Naive B cell (primary cell): ENCODE data around the gene ZNRD2. TPM values are rescaled to one million over a fixed set of nuclear protein-coding genes. Genes with fewer than 3 reads are reported as not detected.

Experiments
- ATAC-seq, 2 donors: fragments of 150-1000 bp; cut with Tn5 transposase; 2 replicates each; pipeline ENCODE4 v1.10.0; 2021; ENCODE audit warnings: low read depth in 2 of 2, mild to moderate bottlenecking in 2 of 2, moderate library complexity in 2 of 2
- DNase-seq: peaks from one replicate; pipeline ENCODE4 v3.0.0; 2022
- H3K27ac Mint-ChIP-seq, 6 donors: one replicate each; pipeline ENCODE4 v1.8.0; 2020 to 2022; ENCODE audit warnings: mild to moderate bottlenecking in 6 of 6, mixed read lengths in 6 of 6, moderate library complexity in 5 of 6, inconsistent platforms in 2 of 6
- H3K27me3 Mint-ChIP-seq, 3 donors: one replicate each; pipeline ENCODE4 v1.8.0; 2021 to 2022; ENCODE audit warnings: mixed read lengths in 3 of 3, mild to moderate bottlenecking in 1 of 3
- H3K36me3 Mint-ChIP-seq, 2 donors: one replicate each; pipeline ENCODE4 v1.8.0; 2020 to 2022; ENCODE audit warnings: mixed read lengths in 2 of 2, inconsistent platforms in 1 of 2, mild to moderate bottlenecking in 1 of 2
- H3K4me1 Mint-ChIP-seq, 3 donors: one replicate each; pipeline ENCODE4 v1.8.0; 2020 to 2022; ENCODE audit warnings: mixed read lengths in 3 of 3, inconsistent platforms in 1 of 3, mild to moderate bottlenecking in 1 of 3, moderate library complexity in 1 of 3
- H3K4me3 Mint-ChIP-seq, 8 donors: one replicate each; pipeline ENCODE4 v1.8.0; 2020 to 2022; ENCODE audit warnings: mild to moderate bottlenecking in 8 of 8, mixed read lengths in 8 of 8, moderate library complexity in 8 of 8, inconsistent platforms in 2 of 8
- H3K9me3 Mint-ChIP-seq, 7 donors: one replicate each; pipeline ENCODE4 v1.8.0; 2020 to 2022; ENCODE audit warnings: mixed read lengths in 7 of 7, mild to moderate bottlenecking in 5 of 7, inconsistent platforms in 2 of 7, moderate library complexity in 1 of 7
- polyA plus RNA-seq, 6 donors: library from polyadenylated mRNA; unstranded; fragments of 300-500 nt; fragmentation: Illumina TruSeq; gene quantifications; one replicate each; pipeline ENCODE4 v1.2.3, GENCODE V29; 2021; ENCODE audit warnings: low read depth in 6 of 6

Gene ZNRD2
- polyA plus RNA-seq, 6 donors from 2014 or later = 56.9 to 74.5 (median 69.8) TPM

DNA sequence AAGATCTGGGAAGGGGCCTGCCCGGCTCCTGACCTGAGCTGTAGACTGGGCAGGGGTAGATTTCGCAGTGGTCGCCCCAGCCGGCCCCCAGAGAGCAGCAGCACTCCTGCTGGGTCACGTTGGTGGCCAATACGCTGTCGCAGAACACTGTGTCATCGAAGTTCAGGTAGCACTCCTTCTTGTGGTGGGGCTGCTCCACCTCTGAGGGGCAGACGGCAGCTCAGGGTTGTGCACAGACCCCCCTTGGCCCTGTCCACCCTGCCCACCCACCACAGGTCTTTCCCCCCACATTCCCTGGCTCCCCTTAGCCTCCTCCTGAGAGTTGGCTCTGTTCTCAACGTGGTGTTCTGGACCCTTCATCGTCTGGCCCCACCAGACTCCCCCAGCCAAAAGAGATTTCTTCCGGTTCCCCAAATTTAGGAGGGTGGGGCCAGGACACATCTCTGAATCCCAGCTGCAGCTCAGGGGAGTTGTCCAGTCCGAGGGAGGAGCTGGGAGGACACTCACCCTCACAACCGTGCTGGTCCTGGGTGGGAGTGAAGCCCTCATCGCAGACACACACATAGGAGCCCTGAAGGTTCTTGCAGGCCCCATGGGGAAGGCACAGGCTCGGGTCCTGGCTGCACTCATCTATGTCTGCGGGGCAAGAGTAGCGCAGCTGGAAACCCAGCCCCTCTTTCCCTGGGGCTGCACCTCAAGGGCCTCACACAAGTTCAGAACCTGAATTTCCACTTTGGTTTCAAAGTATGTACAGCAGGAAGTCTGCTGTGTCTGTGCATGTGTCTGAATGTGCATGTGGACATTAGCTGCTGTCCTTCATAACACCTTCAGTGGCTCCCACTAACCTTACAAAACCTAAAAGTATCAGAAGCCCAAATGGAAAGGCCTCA, 28.9 kb upstream of the ZNRD2 start:
- Mint-ChIP-seq H3K9me3 (no peaks in the 10 kb centered on the region), H3K4me1 (peaks cover 42 to 53% (median 53%) of the 10 kb centered on the region in 3 donors), H3K36me3 (no peaks in the 10 kb centered on the region), H3K4me3 (peak overlapping the region; percentile 79 to 95 (median 90)), H3K27ac (peak overlapping the region; percentile 91 to 99 (median 96)), H3K27me3 (no peaks in the 10 kb centered on the region)
- no peak for ATAC-seq
- DNase-seq = no peak

DNA sequence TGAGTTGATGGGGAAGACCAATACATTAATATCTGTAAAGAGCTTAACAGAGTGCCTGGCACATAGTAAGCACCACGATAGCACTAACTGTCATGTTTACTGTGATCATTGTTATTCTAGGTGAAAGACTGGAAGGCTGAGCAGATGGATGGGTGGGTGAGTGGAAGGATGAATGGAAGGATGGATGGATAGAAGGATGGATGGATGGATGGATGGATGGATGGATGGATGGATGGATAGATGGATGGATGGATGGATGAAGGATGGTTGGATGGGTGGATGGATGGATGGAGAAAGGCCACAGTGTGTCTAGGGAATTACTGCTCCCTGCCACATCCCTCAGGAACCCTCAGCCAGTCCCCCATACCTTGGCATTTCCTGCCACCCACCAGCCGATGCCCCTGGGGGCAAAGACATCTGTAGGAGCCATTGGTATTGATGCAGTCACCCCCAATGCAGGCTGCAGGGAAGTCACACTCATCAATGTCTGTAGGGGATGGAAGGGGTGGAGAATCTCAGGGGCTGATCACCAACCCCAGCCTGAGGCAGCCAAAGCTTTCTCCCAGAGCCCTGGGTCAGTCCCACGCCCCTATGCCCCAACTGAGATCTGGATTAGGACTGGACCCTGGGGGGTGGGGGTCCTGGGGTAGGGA, 27.4 kb upstream of the ZNRD2 start:
- H3K4me1 Mint-ChIP-seq = peaks cover 48 to 61% (median 58%) of the 10 kb centered on the region in 3 donors
- no peak for ATAC-seq
- no peaks in the 10 kb centered on the region for H3K27me3 Mint-ChIP-seq
- no peaks in the 10 kb centered on the region for H3K9me3 Mint-ChIP-seq
- H3K4me3 Mint-ChIP-seq = peak overlapping the region in 3 of 8 donors; percentile 46 to 92 (median 70)
- no peak for DNase-seq
- no peaks in the 10 kb centered on the region for H3K36me3 Mint-ChIP-seq
- peak overlapping the region; percentile 46 to 98 (median 87) for H3K27ac Mint-ChIP-seq

DNA sequence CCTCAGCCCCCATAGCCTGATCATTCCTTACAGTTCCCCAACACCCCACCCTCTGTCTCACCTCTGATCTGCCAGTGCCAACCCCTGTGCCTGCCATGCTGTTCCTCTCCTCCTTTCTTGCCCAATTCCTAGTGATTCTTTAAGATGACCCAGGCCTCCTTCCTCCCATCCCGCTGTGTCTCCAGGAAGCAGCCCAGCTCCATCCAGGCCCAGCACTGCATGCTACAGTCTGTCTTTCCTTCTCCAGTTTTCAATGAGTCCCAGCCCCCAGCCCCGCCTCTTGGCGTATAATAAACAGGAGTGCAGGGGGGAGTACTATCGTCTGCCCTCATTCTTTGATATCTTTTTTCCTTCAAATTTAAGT, 24.4 kb upstream of the ZNRD2 start:
- Mint-ChIP-seq H3K4me1 (peaks cover 62 to 77% (median 69%) of the 10 kb centered on the region in 3 donors), H3K27me3 (no peaks in the 10 kb centered on the region), H3K36me3 (no peaks in the 10 kb centered on the region), H3K9me3 (no peaks in the 10 kb centered on the region), H3K27ac (peak overlapping the region; percentile 97 to 99 (median 98)), H3K4me3 (peak overlapping the region; percentile 57 to 93 (median 82))
- DNase-seq = no peak
- peak in 1 of 2 donors; percentile 0 for ATAC-seq

DNA sequence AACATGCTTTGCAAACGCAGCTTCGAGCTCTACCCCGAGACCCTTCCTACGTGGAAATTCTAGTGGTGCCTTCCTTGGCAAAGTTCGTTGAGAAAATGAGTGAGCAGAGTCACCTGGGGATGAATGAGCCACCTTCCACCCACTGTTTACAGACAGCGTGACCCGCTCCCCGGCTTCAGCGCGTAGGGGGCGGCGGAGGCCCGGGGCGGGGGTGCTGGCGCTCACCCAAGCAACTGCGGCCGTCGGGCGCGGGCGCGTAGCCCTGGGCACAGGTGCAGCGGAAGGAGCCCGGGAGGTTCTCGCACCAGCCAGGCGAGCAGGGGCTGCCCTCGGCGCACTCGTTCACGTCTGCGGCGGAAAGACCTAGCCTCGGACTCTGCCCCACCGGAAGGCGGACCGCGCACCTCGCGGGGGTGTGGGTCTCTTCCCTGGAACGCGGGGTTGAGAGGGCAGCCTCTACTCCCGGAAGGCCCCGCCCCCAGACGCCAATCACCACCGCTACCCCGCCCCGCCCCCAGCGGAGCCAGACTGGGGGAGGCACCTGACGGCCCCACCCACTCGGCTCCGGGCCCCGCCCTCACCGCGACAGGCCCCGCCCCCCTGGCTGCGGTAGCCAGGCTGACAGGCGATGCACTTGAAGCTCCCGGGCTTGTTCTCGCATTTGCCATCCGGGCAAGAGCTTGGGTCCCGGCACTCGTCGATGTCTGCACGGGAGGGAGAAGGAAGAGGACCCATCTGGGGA, 23.9 kb upstream of the ZNRD2 start:
- peak; percentile 99 for DNase-seq

DNA sequence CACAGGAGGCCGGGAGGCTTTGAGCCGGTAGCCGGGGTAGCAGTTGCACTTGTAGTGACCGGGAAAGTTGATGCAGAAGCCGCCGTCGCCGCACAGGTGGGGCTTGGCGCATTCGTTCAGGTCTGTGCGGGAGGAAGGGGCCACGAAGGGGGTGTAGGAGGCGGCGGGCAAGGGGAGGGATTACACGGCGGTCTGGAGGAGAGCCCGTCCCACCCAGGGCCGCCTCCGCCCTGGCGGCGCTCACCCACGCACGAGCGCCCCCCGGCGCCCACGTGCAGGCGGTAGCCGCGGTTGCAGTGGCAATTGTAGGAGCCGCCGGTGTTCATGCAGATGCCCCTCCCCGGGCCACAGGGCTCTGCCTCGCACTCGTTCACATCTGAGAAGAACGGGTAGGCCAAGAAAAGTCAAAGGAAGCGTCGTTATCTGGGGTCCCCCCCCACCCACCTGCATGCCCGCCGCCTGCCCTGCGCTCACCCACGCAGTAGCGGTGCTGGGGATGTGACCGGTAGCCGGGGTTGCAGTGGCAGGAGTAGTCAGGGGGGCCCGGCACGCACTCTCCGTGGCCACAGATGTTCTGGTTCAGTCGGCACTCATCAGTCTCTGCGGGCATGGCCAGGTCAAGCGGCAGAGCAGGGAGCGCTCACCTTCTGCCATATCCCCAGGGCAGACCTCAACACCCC, 22.7 kb upstream of the ZNRD2 start:
- peak overlapping the region in 7 of 8 donors; percentile 51 to 93 (median 82) for H3K4me3 Mint-ChIP-seq
- DNase-seq = no peak

More for the DNA sequence above, 23.9 kb upstream of the ZNRD2 start:
- Mint-ChIP-seq H3K9me3 (no peaks in the 10 kb centered on the region), H3K4me1 (peaks cover 62 to 76% (median 69%) of the 10 kb centered on the region in 3 donors), H3K27ac (peak overlapping the region; percentile 97 to 99 (median 98)), H3K27me3 (no peaks in the 10 kb centered on the region), H3K4me3 (peak overlapping the region; percentile 57 to 93 (median 84)), H3K36me3 (no peaks in the 10 kb centered on the region)
- peak; percentile 87 to 92 for ATAC-seq

DNA sequence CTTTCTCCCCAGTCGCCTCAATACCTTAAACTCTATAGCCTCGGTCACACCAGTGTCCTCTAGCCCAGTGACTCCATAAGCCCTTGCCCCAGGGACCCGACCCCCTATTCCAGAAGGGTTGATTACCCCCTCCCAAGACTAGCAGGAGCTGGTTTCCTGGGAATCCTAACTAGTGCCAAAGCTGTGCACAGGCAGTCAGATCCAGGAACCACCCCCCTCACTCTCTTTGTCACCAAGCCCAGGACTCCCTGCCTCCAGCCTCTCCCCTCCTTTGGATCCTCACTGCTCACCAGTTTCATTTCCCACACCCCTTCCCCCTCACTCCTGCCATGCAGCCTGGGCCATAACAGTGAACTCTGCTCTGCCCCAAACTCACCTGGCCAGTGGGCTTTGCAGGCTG, 21.9 kb upstream of the ZNRD2 start:
- Mint-ChIP-seq H3K27ac (peak overlapping the region in 4 of 6 donors; percentile 60 to 97 (median 90)), H3K36me3 (no peaks in the 10 kb centered on the region), H3K9me3 (peaks cover 0 to 1% (median 0%) of the 10 kb centered on the region in 7 donors), H3K4me1 (peaks cover 69 to 71% (median 70%) of the 10 kb centered on the region in 3 donors), H3K27me3 (no peaks in the 10 kb centered on the region), H3K4me3 (peak overlapping the region; percentile 30 to 86 (median 71))
- DNase-seq = no peak
- ATAC-seq = no peak

More for the DNA sequence above, 22.7 kb upstream of the ZNRD2 start:
- Mint-ChIP-seq H3K9me3 (peaks cover 0 to 1% (median 0%) of the 10 kb centered on the region in 7 donors), H3K36me3 (no peaks in the 10 kb centered on the region), H3K27me3 (no peaks in the 10 kb centered on the region), H3K4me1 (peaks cover 67 to 76% (median 70%) of the 10 kb centered on the region in 3 donors), H3K27ac (peak overlapping the region in 4 of 6 donors; percentile 54 to 99 (median 92))
- no peak for ATAC-seq

DNA sequence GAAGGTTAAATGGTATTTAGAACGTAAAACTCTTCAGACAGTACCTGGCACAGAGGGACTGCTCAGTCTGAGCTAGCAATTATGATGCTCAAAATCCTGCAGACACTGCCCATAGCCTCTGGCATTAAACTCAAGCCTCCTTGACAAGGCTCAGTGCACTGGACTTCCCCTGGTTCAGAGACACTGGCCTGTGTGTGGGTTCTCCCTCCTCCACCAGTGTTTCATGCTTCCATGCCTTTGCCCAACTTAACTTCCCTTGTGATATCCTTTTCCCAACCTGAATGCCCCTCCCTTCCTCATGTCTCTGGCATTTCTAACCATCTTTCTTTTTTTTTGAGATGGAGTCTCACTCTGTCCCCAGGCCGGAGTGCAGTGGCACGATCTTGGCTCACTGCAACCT, 21.2 kb upstream of the ZNRD2 start:
- Mint-ChIP-seq H3K4me3 (peak overlapping the region in 6 of 8 donors; percentile 8 to 86 (median 74)), H3K4me1 (peaks cover 63 to 66% (median 65%) of the 10 kb centered on the region in 3 donors), H3K36me3 (no peaks in the 10 kb centered on the region), H3K27ac (peak overlapping the region in 3 of 6 donors; percentile 33 to 97 (median 82)), H3K27me3 (no peaks in the 10 kb centered on the region), H3K9me3 (peaks cover 0 to 1% (median 0%) of the 10 kb centered on the region in 7 donors)
- no peak for DNase-seq
- ATAC-seq = no peak

DNA sequence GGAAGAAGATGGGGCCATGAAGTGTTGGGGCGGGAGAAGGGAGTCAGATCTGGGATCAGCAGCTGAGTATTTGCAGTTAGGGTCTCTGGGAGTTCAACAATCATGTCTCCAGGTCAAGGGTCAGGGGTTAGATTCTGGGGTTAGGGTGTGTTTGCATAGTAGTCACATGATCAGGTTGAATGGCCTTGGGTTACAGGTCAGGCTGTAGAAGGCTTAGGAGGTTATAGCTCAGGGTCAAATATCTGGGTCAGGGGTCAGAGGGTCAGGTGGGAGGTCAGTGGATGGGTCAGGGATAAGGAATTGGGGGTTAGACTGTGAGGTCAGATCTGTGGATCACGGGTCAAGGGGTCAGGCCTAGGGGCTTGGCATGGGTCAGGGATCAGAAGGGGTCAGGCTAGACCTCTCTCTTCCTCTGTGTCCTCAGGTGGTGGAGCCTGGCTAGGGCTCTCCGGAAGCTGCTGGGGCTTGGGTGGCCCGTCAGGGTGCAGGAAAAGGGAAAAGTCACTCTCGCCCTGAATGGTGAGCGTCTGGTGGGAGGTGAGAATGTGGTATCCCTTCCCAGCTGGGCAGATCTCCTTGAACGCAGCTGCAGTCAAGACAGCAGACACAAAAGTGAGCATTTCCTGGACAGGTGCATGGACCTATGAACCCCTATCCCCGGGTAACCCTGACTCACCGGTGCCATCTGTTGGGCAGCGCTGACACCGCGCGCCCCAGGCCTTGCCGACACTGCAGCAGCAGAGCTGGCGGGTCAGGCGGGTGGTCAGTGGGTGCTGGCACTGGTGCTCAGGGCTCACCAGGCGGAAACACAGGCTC, 18.5 kb upstream of the ZNRD2 start:
- Mint-ChIP-seq H3K4me1 (peaks cover 57 to 63% (median 62%) of the 10 kb centered on the region in 3 donors), H3K9me3 (peaks cover 0 to 1% (median 0%) of the 10 kb centered on the region in 7 donors), H3K4me3 (peak overlapping the region; percentile 2 to 80 (median 62)), H3K27me3 (no peaks in the 10 kb centered on the region), H3K36me3 (no peaks in the 10 kb centered on the region), H3K27ac (peak overlapping the region; percentile 52 to 93 (median 84))
- ATAC-seq (peak; percentile 84 to 85), DNase-seq (peak; percentile 81)

DNA sequence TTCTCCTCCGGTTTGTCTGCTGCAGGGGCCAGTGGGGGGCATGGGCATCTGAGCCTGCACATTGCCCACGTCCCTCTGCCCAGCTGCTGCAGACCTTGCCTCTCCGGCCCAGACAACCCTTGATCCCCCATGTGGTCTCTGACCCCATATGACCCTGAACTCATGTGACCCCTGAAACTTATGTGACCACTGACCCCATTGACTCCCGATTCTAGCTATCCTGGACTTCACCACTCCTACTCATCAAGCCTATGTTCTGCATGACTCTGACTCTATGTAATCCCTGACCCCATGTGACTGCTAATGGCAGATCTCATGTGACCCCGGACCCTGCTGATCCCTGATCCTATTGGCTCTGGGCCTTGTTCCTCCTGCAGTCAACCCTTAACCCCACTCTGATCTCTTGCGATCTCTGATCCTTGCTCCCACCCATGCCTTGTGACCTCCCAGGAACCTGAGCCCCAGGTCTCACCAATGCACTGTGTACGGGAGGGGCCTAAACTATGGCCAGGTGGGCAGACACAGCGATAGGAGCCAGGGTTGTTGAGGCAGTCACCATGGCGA, 17.8 kb upstream of the ZNRD2 start:
- H3K27ac Mint-ChIP-seq = peak overlapping the region; percentile 21 to 97 (median 79)
- no peaks in the 10 kb centered on the region for H3K27me3 Mint-ChIP-seq
- ATAC-seq (no peak), DNase-seq (no peak)
- H3K4me1 Mint-ChIP-seq = peaks cover 56 to 67% (median 63%) of the 10 kb centered on the region in 3 donors
- H3K4me3 Mint-ChIP-seq = peak overlapping the region in 7 of 8 donors; percentile 2 to 78 (median 53)
- peaks cover 0 to 1% (median 0%) of the 10 kb centered on the region in 7 donors for H3K9me3 Mint-ChIP-seq
- no peaks in the 10 kb centered on the region for H3K36me3 Mint-ChIP-seq

DNA sequence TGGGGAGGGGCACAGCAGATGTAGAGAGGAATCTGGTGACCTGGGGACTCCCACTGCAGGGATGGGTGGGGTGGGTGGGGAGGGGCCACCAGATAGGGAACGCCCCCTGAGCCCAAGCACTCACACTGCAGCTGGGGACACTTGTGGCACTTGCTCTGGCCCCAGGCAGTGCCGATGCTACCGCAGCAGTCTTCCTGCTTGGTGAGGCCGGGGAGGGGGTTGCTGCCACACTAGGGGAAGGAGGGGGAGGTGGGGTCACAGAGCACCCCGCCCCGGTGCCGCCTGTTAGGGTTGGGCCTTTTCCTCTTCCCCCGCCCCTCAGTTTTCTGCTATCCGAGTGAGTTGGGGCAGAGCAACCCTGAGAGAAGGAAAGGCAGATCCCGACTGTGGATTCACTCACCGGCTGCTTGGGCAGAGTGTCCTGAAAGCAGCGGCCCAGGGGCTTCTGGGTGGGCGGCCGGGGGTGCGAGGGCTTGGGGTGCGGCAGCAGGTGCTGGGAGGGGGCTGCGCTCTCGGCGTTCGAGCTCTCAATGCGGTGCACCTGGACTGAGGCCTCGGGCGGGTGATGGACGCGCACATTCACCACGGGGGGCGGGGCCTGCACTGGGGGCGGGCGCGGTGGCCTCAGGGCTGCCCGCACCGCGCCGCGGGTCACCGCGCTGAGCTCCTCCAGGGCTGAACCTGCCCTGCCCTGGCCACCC, 16.8 kb upstream of the ZNRD2 start:
- Mint-ChIP-seq H3K4me3 (peak overlapping the region in 3 of 8 donors; percentile 9 to 47 (median 31)), H3K27me3 (no peaks in the 10 kb centered on the region), H3K9me3 (peaks cover 0 to 1% (median 0%) of the 10 kb centered on the region in 7 donors), H3K27ac (peak overlapping the region in 2 of 6 donors; percentile 44 to 52), H3K36me3 (no peaks in the 10 kb centered on the region), H3K4me1 (peaks cover 49 to 60% (median 55%) of the 10 kb centered on the region in 3 donors)
- DNase-seq = peak; percentile 33
- ATAC-seq = peak; percentile 41 to 58
